ENCODE measurements around the gene EFS.

- TF ChIP-seq, protein P1, sequence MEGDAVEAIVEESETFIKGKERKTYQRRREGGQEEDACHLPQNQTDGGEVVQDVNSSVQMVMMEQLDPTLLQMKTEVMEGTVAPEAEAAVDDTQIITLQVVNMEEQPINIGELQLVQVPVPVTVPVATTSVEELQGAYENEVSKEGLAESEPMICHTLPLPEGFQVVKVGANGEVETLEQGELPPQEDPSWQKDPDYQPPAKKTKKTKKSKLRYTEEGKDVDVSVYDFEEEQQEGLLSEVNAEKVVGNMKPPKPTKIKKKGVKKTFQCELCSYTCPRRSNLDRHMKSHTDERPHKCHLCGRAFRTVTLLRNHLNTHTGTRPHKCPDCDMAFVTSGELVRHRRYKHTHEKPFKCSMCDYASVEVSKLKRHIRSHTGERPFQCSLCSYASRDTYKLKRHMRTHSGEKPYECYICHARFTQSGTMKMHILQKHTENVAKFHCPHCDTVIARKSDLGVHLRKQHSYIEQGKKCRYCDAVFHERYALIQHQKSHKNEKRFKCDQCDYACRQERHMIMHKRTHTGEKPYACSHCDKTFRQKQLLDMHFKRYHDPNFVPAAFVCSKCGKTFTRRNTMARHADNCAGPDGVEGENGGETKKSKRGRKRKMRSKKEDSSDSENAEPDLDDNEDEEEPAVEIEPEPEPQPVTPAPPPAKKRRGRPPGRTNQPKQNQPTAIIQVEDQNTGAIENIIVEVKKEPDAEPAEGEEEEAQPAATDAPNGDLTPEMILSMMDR (conservative IDR thresholded peaks at IDR 0.05) = no peak
- no peak for TF ChIP-seq ZFX (IDR thresholded peaks at IDR 0.05)
Observed at GRCh38 chr14:23403908-23404307, 38.9 kb upstream of the EFS start.

Data from C4-2B (cell line).